GM12878 (cell line): Measurements from ENCODE around the gene CMYA5. TPM values are rescaled to one million over a fixed set of nuclear protein-coding genes. Genes with fewer than 3 reads are reported as not detected.
"Not testable (repeated sequence)": the region's sequence is repeated elsewhere in the genome, so short reads cannot be mapped to it uniquely, and the experiment has no call there.

ENCODE experiments used
- ATAC-seq: fragments of 200-7000 bp; cut with Tn5 transposase; 3 replicates; pipeline ENCODE4 v1.9.1; 2020; ENCODE audit warnings: mild to moderate bottlenecking, moderate library complexity
- BruUV-seq: library from RNA; stranded (reverse); fragments of 400-500 nt; replicated peaks from 2 replicates; lab custom pipeline; 2021; lab: Mats Ljungman, UMichigan
- CTCF ChIA-PET: fragments of 300-600 bp; sonication (Branson Sonifier 250); formaldehyde crosslinking; extraction: SDS; loops from one replicate; lab custom pipeline; 2021; ENCODE audit warnings: inconsistent platforms; lab: Yijun Ruan, JAX
- POLR2A ChIA-PET: fragments of 350-600 bp; formaldehyde crosslinking; extraction: SDS; loops from one replicate; lab custom pipeline; 2021; ENCODE audit warnings: inconsistent platforms; lab: Charles Lee
- RAD21 ChIA-PET: fragments of 300-600 bp; sonication (Branson Sonifier 250); formaldehyde crosslinking; loops from one replicate; lab custom pipeline; 2023; ENCODE audit warnings: antibody characterized with exemption; ENCODE audit not compliant: unreplicated experiment; lab: Charles Lee
- SMC1A ChIA-PET: fragments of 300-600 bp; sonication (Branson Sonifier 250); formaldehyde crosslinking; loops from one replicate; lab custom pipeline; 2023; ENCODE audit not compliant: unreplicated experiment, uncharacterized antibody; lab: Charles Lee
- DNase-seq: peaks from one replicate; pipeline ENCODE4 v3.0.0-alpha.2; 2011; ENCODE audit warnings: low read depth, low spot score
- FAIRE-seq: peaks from 3 replicates; lab custom pipeline; 2011; peaks lifted over from hg19 to GRCh38; lab: Jason Lieb, UNC
- H2AFZ ChIP-seq: 2 replicates; pipeline ENCODE4 v1.6.0; 2011; ENCODE audit warnings: low read depth, low read length, control low read depth; ENCODE audit not compliant: control insufficient read depth
- H3K27ac ChIP-seq: 2 replicates; pipeline ENCODE4 v1.5.1; 2011; ENCODE audit warnings: control low read depth; ENCODE audit not compliant: control insufficient read depth, insufficient read depth
- H3K27me3 ChIP-seq, 2 experiments: replicated peaks in 1 of 2; 2 replicates each; pipeline versions ENCODE4 v1.6.0 to v1.6.1; 2011; ENCODE audit warnings: low read length in 1 of 2; ENCODE audit not compliant: control insufficient read depth in 2 of 2, insufficient read depth in 2 of 2
- H3K36me3 ChIP-seq, 2 experiments: 2 replicates each; pipeline ENCODE4 v1.5.1; 2011; ENCODE audit warnings: low read length in 1 of 2; ENCODE audit not compliant: control insufficient read depth in 2 of 2, insufficient read depth in 2 of 2
- H3K4me1 ChIP-seq: 2 replicates; pipeline ENCODE4 v1.6.1; 2011; ENCODE audit warnings: mild to moderate bottlenecking, low read length, moderate library complexity, mixed read lengths; ENCODE audit not compliant: control insufficient read depth, insufficient read depth
- H3K4me2 ChIP-seq: 2 replicates; pipeline ENCODE4 v1.6.0; 2011; ENCODE audit warnings: control low read depth; ENCODE audit not compliant: control insufficient read depth, insufficient read depth
- H3K4me3 ChIP-seq: fragments of 200-600 bp; sonication (generic); 2 replicates; pipeline ENCODE4 v1.5.1; 2016
- H3K79me2 ChIP-seq: 2 replicates; pipeline ENCODE4 v1.6.0; 2011; ENCODE audit warnings: low read length; ENCODE audit not compliant: control insufficient read depth, insufficient read depth
- H3K9ac ChIP-seq: 2 replicates; pipeline ENCODE4 v1.8.0; 2011; ENCODE audit warnings: low read length, control low read depth, mixed read lengths; ENCODE audit not compliant: control insufficient read depth, insufficient read depth
- H3K9me3 ChIP-seq: replicated peaks from 3 replicates; pipeline ENCODE4 v1.5.1; 2011; ENCODE audit warnings: mild to moderate bottlenecking, low read length; ENCODE audit not compliant: control insufficient read depth, insufficient read depth
- H4K20me1 ChIP-seq: 2 replicates; pipeline ENCODE4 v1.6.0; 2011; ENCODE audit not compliant: control insufficient read depth, insufficient read depth
- RB1 ChIP-seq: fragments of 450-650 bp; formaldehyde crosslinking; IDR thresholded peaks from 2 replicates; pipeline ENCODE4 v1.6.1; 2017; ENCODE audit warnings: mild to moderate bottlenecking, borderline replicate concordance
- SMARCA5 ChIP-seq: fragments of 450-650 bp; IDR thresholded peaks from 2 replicates; pipeline ENCODE4 v1.6.1; 2017; ENCODE audit warnings: mild to moderate bottlenecking
- SPI1 ChIP-seq: IDR thresholded peaks from 2 replicates; pipeline ENCODE4 v1.6.1; 2011; ENCODE audit warnings: low read depth, mild to moderate bottlenecking, low read length, moderate library complexity, borderline replicate concordance; ENCODE audit not compliant: insufficient read depth
- TCF7 ChIP-seq: IDR thresholded peaks from 2 replicates; pipeline ENCODE4 v1.6.1; 2014; ENCODE audit warnings: antibody characterized with exemption, borderline replicate concordance
- USF1 ChIP-seq: IDR thresholded peaks from 2 replicates; pipeline ENCODE4 v1.6.1; 2011; ENCODE audit warnings: borderline replicate concordance, low read depth, mild to moderate bottlenecking, moderate library complexity, mixed read lengths, low read length; ENCODE audit not compliant: insufficient read depth; ENCODE audit errors: extremely low read length
- ZNF24 ChIP-seq: fragments of 450-650 bp; IDR thresholded peaks from 2 replicates; pipeline ENCODE4 v1.6.1; 2017; ENCODE audit warnings: antibody characterized with exemption, mild to moderate bottlenecking
- ZNF384 ChIP-seq: IDR thresholded peaks from 2 replicates; pipeline ENCODE4 v1.6.1; 2012; ENCODE audit warnings: low read depth, mild to moderate bottlenecking, low read length, improper control_type of control experiment, borderline replicate concordance
- WGBS: methylation state at CpG from one replicate; pipeline ENCODE4 v1.1.6; 2016; ENCODE audit warnings: low lambda C conversion rate; ENCODE audit not compliant: insufficient replicate concordance, insufficient coverage; ENCODE audit errors: missing lambda C conversion rate; 5-methylcytosine and 5-hydroxymethylcytosine counted together
- in situ Hi-C: fragments of 300-500 bp; cut with MboI; formaldehyde crosslinking; loops from 9 replicates; pipeline ENCODE4 v1.14.3; 2018; ENCODE audit warnings: mixed read lengths
- intact Hi-C: fragments of 100-400 bp; cut with micrococcal nuclease; formaldehyde crosslinking; loops from one replicate; pipeline ENCODE4 v1.14.2; 2022; ENCODE audit not compliant: unreplicated experiment
- polyA plus RNA-seq, 11 experiments: library from polyadenylated mRNA; depleted of rRNA in 4 of 11; unstranded in 6 of 11; stranded (reverse) in 5 of 11; fragments of >200 nt; fragmentation: Nextera tagmentation in 4 of 11; fragmentation: Illumina TruSeq in 1 of 11; extraction: Ambion mirVana in 4 of 11; extraction: Trizol in 1 of 11; gene quantifications; 1 replicate in 1 of 11; 2 replicates in 10 of 11; pipeline versions ENCODE4 v1.2.1 to v1.2.3, GENCODE V29; 2011 to 2016; ENCODE audit warnings: inconsistent platforms in 2 of 11, missing spikeins in 2 of 11, low read depth in 1 of 11
- total RNA-seq, 4 experiments: library from RNA; depleted of rRNA in 3 of 4; stranded (reverse); fragments of >200 nt in 3 of 4; fragmentation: Illumina TruSeq in 1 of 4; extraction: Trizol in 1 of 4; gene quantifications; 2 replicates each; pipeline versions ENCODE4 v1.2.1 to v1.2.3, GENCODE V29; 2013 to 2021
- TF ChIP-seq, protein P1 (sequence below): IDR thresholded peaks from 2 replicates; pipeline ENCODE4 v1.6.1; 2012; ENCODE audit warnings: low read depth, low read length, improper control_type of control experiment

CMYA5 gene
- total and polyA plus RNA-seq, 10 of the 15 experiments (the other 5 are each of a cell fraction or from before 2014, with no cell fraction given), result 0.01 to 0.34 (median 0.16) TPM; not detected in 1

DNA sequence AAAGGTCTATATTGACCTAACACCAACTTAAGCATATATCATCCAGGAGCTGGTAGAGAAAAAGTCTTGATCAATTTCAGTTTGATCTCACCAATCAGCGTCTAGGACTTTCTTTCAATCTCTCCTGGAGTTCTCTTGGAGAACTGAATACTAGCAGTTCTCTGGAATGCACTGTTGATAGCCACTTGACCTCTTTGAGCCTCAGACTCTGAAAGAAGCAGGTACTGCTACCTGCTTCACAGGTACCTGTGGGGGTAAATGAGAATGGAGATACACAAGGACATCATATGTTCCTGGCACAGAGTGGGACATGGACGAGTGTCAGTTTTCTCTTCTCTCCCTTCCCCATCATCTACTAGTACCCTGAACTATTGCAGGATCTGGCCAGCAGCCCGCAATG lies 16.0 kb downstream of the CMYA5 start:
- Histone ChIP-seq H3K4me1 (no peaks in the 10 kb centered on the region), H3K36me3 (no peaks in the 10 kb centered on the region), H3K4me2 (no peak overlapping the region), H3K9ac (no peak overlapping the region), H4K20me1 (no peaks in the 10 kb centered on the region), H3K27me3 (no peaks in the 10 kb centered on the region), H3K9me3 (no peaks in the 10 kb centered on the region; the same call in 2 of the 3 replicates), H3K4me3 (no peak overlapping the region), H2AFZ (no peak overlapping the region), H3K79me2 (no peaks in the 10 kb centered on the region), H3K27ac (no peak overlapping the region)
- TF ChIP-seq, protein P1, sequence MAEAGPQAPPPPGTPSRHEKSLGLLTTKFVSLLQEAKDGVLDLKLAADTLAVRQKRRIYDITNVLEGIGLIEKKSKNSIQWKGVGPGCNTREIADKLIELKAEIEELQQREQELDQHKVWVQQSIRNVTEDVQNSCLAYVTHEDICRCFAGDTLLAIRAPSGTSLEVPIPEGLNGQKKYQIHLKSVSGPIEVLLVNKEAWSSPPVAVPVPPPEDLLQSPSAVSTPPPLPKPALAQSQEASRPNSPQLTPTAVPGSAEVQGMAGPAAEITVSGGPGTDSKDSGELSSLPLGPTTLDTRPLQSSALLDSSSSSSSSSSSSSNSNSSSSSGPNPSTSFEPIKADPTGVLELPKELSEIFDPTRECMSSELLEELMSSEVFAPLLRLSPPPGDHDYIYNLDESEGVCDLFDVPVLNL, result no peak
- no peak for TF ChIP-seq USF1
- TF ChIP-seq TCF7, result no peak
- no peak for TF ChIP-seq SMARCA5
- TF ChIP-seq ZNF24, result no peak
- no peak for TF ChIP-seq SPI1
- TF ChIP-seq RB1, result no peak
- no peak for TF ChIP-seq ZNF384
- ATAC-seq (no peak), DNase-seq (no peak), FAIRE-seq (no peak)
- in situ Hi-C loops, result no loop called here
- 61% methylated on average over 3 of the region's 3 CpGs for WGBS
- RAD21 ChIA-PET, result no interaction called here
- SMC1A ChIA-PET, result interaction anchor here (0.9 kb wide), 1 partner anchor 10 kb away, joined by 4 read pairs; no protein-coding TSS in a partner anchor
- CTCF ChIA-PET, result interaction anchor here (0.8 kb wide), 1 partner anchor 602 kb away, joined by 3 read pairs; no protein-coding TSS in a partner anchor
- BruUV-seq, result no TSS peak
- POLR2A ChIA-PET, result no interaction called here
- intact Hi-C loops, result no loop called here

DNA sequence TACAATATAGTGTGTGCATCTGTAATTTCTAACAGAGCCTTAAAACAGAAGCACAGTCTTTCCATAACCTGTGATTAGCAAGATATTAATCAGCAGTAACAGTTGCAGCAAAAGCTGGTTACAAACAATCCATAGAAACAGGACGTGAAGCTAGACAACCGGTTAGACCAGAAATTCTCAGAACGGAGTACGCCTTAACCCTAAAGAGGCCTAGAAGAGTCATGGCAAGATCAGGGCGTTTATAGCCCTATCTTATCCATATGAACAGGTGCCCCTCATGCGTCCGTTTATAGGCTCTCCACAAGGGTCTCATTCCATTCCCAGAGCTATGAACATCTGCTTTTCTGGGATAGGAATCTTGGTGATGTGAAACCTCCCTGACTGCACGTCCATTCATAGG lies 16.7 kb downstream of the CMYA5 start:
- H2AFZ ChIP-seq, POLR2A ChIA-PET, H3K36me3 ChIP-seq, intact Hi-C loops, H3K27me3 ChIP-seq, H3K79me2 ChIP-seq, FAIRE-seq, CTCF ChIA-PET, ATAC-seq, H3K4me2 ChIP-seq, RAD21 ChIA-PET, in situ Hi-C loops, H3K4me1 ChIP-seq, H3K9me3 ChIP-seq, SMC1A ChIA-PET, H3K9ac ChIP-seq, DNase-seq, H4K20me1 ChIP-seq, H3K27ac ChIP-seq, H3K4me3 ChIP-seq, BruUV-seq: not testable (repeated sequence)
- 72% methylated on average over 8 of the region's 8 CpGs for WGBS
